Spleen (tissue), 11 donors: ENCODE data around the gene EFCAB13. TPM values are rescaled to one million over a fixed set of nuclear protein-coding genes. Genes with fewer than 3 reads are reported as not detected.
A peak's percentile ranks its signal among the peaks of the same experiment; 100 is the strongest.

Experiments used
- DNase-seq: peaks from one replicate; pipeline ENCODE4 v3.0.0-alpha.2; 2020
- H3K27ac ChIP-seq, 8 donors: fragments of 200-600 bp; sonication (generic) in 7 of 8; 1 replicate in 4 of 8; 2 replicates in 4 of 8; pipeline versions ENCODE4 v1.5.0 to v1.8.0; 2016 to 2021; ENCODE audit warnings: inconsistent platforms in 4 of 8, mild to moderate bottlenecking in 4 of 8, moderate library complexity in 1 of 8
- H3K27me3 ChIP-seq, 7 donors: fragments of 200-600 bp; sonication (generic) in 6 of 7; replicated peaks in 1 of 7; 1 replicate in 4 of 7; 2 replicates in 3 of 7; pipeline versions ENCODE4 v1.5.0 to v1.8.0; 2016 to 2021; ENCODE audit warnings: inconsistent platforms in 3 of 7, mild to moderate bottlenecking in 1 of 7
- H3K36me3 ChIP-seq, 6 donors: fragments of 200-600 bp; sonication (generic) in 5 of 6; 1 replicate in 4 of 6; 2 replicates in 2 of 6; pipeline versions ENCODE4 v1.5.0 to v1.8.0; 2016 to 2021; ENCODE audit warnings: inconsistent platforms in 2 of 6
- H3K4me1 ChIP-seq, 6 donors: fragments of 200-600 bp; sonication (generic) in 5 of 6; 1 replicate in 3 of 6; 2 replicates in 3 of 6; pipeline versions ENCODE4 v1.5.0 to v1.8.0; 2016 to 2021; ENCODE audit warnings: inconsistent platforms in 3 of 6
- H3K4me3 ChIP-seq, 8 donors: fragments of 200-600 bp; sonication (generic) in 7 of 8; 1 replicate in 4 of 8; 2 replicates in 4 of 8; pipeline versions ENCODE4 v1.5.0 to v1.8.0; 2016 to 2021; ENCODE audit warnings: inconsistent platforms in 4 of 8, mild to moderate bottlenecking in 4 of 8, moderate library complexity in 2 of 8
- H3K9me3 ChIP-seq, 8 donors: fragments of 200-600 bp; sonication (generic) in 7 of 8; 1 replicate in 4 of 8; 2 replicates in 4 of 8; pipeline versions ENCODE4 v1.5.0 to v1.8.0; 2016 to 2021; ENCODE audit warnings: inconsistent platforms in 4 of 8
- POLR2A ChIP-seq, 3 donors: fragments of 450-650 bp; IDR thresholded peaks; one replicate each; pipeline ENCODE4 v1.5.1; 2017; ENCODE audit warnings: antibody characterized with exemption in 3 of 3, mild to moderate bottlenecking in 1 of 3
- POLR2AphosphoS5 ChIP-seq, 3 donors: sonication (generic); formaldehyde crosslinking; IDR thresholded peaks; one replicate each; pipeline ENCODE4 v1.5.1; 2017; ENCODE audit warnings: antibody characterized with exemption in 3 of 3
- WGBS, 5 donors: extraction: QIAGEN DNeasy Blood & Tissue Kit in 3 of 5; methylation state at CpG; one replicate each; pipeline versions ENCODE4 v1.1.5 to v1.1.7; 2013 to 2018; 5-methylcytosine and 5-hydroxymethylcytosine counted together
- intact Hi-C: fragments of 100-400 bp; cut with DNase I; formaldehyde crosslinking; loops from one replicate; pipeline ENCODE4 v1.15.0; 2023; ENCODE audit warnings: low total_unique reads
- polyA plus RNA-seq, 3 donors: library from polyadenylated mRNA; stranded (reverse); fragments of 200-250 nt; gene quantifications; one replicate each; pipeline ENCODE4 v1.2.1, GENCODE V29; 2013
- total RNA-seq, 7 donors: library from RNA; depleted of rRNA in 3 of 7; stranded (reverse); fragments of >200 nt in 3 of 7; fragmentation: NEBNext Ultra II Directional in 4 of 7; extraction: Animal tissue kit (Norgen Biotek cat#: 25700) in 4 of 7; gene quantifications; one replicate each; pipeline versions ENCODE4 v1.1.0 to v1.2.1, GENCODE V29; 2016 to 2021
- TF ChIP-seq, protein P1 (sequence below), 11 experiments: fragments of 200-600 bp in 7 of 11; fragments of 450-650 bp in 4 of 11; sonication (generic) in 4 of 11; IDR thresholded peaks in 8 of 11; conservative IDR thresholded peaks in 3 of 11; 1 replicate in 7 of 11; 2 replicates in 4 of 11; pipeline versions ENCODE4 v1.4.0 to v1.8.0; 2016 to 2021; ENCODE audit warnings: antibody characterized with exemption in 11 of 11, inconsistent platforms in 4 of 11, mild to moderate bottlenecking in 1 of 11
- donor health status: healthy with polysubstance abuse.
- donor health status: DM: no; HTN: no; CAD: no; lungs with moderate emphysema.
- donor health status: DM: no; HTN: no; CAD: no.
- donor health status: Bipolar disorder and iron deficiency.
- donor health status: healthy.
- donor health status: DM: no; HTN: no; CAD: no.
- donor health status: DM: yes; HTN: yes; CAD: no.

EFCAB13 gene
- total and polyA plus RNA-seq, 10 donors = 1.4 to 18.6 (median 12.4) TPM

DNA sequence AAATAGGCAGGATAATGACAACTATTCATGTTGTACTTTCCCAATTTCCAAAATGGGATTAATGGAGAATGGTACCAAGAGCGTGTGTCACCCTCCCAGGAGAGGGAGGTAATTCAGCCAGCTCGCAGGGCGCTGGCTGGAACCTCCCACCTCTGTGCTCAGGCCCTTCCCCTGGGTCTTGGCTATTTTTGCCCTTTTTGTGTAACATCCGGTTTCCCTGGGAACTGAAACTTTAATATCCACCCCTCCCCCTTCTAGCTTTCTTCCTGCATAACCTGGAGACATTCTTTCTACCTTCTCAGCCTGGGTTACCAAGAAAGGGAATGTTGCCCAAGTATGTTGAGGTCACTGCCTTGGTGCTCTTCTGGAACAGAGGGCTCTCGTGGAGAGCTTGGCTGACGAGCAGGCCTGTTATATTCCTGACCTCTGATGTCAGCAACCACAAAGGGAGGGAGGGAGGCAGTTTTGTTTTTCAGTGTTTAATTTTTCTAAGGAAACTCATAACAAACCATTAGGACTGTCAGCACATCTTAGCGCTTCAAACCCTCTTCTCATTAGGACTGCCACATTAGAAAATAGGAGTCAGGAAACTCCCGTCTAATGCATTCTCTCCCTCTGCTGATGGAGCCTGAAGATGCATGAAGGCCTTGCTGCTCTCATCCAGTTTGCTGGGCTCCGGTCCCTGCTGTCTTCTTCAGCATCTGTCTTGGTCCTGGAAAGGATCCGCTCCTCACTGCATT, 44.5 kb upstream of the EFCAB13 start:
- TF ChIP-seq POLR2AphosphoS5 (IDR thresholded peaks at IDR 0.05) = peak in 2 of 3 donors; percentile 50 to 62
- TF ChIP-seq, protein P1, sequence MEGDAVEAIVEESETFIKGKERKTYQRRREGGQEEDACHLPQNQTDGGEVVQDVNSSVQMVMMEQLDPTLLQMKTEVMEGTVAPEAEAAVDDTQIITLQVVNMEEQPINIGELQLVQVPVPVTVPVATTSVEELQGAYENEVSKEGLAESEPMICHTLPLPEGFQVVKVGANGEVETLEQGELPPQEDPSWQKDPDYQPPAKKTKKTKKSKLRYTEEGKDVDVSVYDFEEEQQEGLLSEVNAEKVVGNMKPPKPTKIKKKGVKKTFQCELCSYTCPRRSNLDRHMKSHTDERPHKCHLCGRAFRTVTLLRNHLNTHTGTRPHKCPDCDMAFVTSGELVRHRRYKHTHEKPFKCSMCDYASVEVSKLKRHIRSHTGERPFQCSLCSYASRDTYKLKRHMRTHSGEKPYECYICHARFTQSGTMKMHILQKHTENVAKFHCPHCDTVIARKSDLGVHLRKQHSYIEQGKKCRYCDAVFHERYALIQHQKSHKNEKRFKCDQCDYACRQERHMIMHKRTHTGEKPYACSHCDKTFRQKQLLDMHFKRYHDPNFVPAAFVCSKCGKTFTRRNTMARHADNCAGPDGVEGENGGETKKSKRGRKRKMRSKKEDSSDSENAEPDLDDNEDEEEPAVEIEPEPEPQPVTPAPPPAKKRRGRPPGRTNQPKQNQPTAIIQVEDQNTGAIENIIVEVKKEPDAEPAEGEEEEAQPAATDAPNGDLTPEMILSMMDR (IDR thresholded peaks at IDR 0.05 in 8 of 11, conservative IDR thresholded peaks at IDR 0.05 in 3 of 11) = no peak
- no peak for TF ChIP-seq POLR2A (IDR thresholded peaks at IDR 0.05)
- H3K9me3 ChIP-seq = no peaks in the 10 kb centered on the region
- no peaks in the 10 kb centered on the region for H3K27me3 ChIP-seq
- H3K36me3 ChIP-seq = no peaks in the 10 kb centered on the region
- peak overlapping the region; percentile 43 to 83 (median 62) for H3K27ac ChIP-seq
- 41 to 50% (median 47%) methylated on average over 10 of the region's 10 CpGs for WGBS, 5 donors
- H3K4me3 ChIP-seq = peak overlapping the region in 1 of 8 donors; percentile 12
- DNase-seq = peak; percentile 84
- peaks cover 21 to 72% (median 48%) of the 10 kb centered on the region in 6 donors for H3K4me1 ChIP-seq
- intact Hi-C loops = no loop called here

DNA sequence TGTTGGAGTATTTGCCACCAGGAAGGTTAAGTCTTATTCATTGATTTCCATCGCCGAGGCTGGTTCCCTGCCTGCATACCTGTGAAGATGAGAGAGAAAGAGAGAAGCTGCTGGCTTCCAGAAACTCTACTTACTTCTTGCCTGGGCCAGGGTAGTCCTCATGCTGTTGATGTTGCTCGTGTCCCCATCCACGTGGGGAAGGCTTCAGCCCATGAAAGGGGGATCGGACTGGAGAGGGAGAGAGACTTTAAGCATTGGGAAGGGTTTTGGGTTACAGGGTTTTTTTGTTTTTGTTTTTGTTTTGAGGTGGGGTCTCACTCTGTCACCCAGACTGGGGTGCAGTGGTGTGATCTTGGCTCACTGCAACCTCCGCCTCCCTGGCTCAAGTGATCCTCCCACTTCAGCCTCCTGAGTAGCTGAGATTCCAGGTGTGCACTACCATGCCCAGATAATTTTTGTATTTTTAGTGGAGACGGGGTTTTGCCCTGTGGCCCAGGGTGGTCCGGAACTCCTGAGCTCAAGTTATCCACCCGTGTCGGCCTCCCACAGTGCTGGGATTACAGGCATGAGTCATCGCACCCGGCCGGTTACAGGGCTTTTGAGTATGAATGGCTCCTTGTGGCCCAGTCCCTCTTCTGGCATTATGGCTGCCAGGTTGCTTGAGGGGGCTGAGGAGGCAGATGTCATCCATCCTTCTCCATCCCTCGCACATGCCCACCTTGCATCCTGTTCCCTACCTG, 43.5 kb upstream of the EFCAB13 start:
- intact Hi-C loops = no loop called here
- H3K4me3 ChIP-seq = no peak overlapping the region
- peak overlapping the region in 7 of 8 donors; percentile 48 to 83 (median 64) for H3K27ac ChIP-seq
- H3K27me3 ChIP-seq = no peaks in the 10 kb centered on the region
- no peak for DNase-seq
- H3K36me3 ChIP-seq = no peaks in the 10 kb centered on the region
- 86 to 93% (median 91%) methylated on average over 14 of the region's 14 CpGs for WGBS, 5 donors
- TF ChIP-seq POLR2A (IDR thresholded peaks at IDR 0.05) (no peak), POLR2AphosphoS5 (IDR thresholded peaks at IDR 0.05) (no peak)
- TF ChIP-seq, protein P1 (IDR thresholded peaks at IDR 0.05 in 8 of 11, conservative IDR thresholded peaks at IDR 0.05 in 3 of 11) = no peak
- H3K9me3 ChIP-seq = no peaks in the 10 kb centered on the region
- H3K4me1 ChIP-seq = peaks cover 21 to 67% (median 46%) of the 10 kb centered on the region in 6 donors

- 71 to 79% (median 78%) methylated on average over 6 of the region's 6 CpGs for WGBS, 5 donors
- H3K9me3 ChIP-seq = no peaks in the 10 kb centered on the region
- TF ChIP-seq POLR2AphosphoS5 (IDR thresholded peaks at IDR 0.05) = no peak
- TF ChIP-seq, protein P1 (IDR thresholded peaks at IDR 0.05 in 8 of 11, conservative IDR thresholded peaks at IDR 0.05 in 3 of 11) = no peak
- TF ChIP-seq POLR2A (IDR thresholded peaks at IDR 0.05) = no peak
- H3K36me3 ChIP-seq = no peaks in the 10 kb centered on the region
- intact Hi-C loops = no loop called here
- H3K27me3 ChIP-seq = no peaks in the 10 kb centered on the region
- no peak for DNase-seq
- peaks cover 21 to 60% (median 37%) of the 10 kb centered on the region in 6 donors for H3K4me1 ChIP-seq
- no peak overlapping the region for H3K4me3 ChIP-seq
- peak overlapping the region in 1 of 8 donors; percentile 75 for H3K27ac ChIP-seq
Observed at GRCh38 chr17:47281216-47281615, 42.5 kb upstream of the EFCAB13 start.

GRCh38 chr17:47285003-47285402, 38.8 kb upstream of the EFCAB13 start:
- Histone ChIP-seq H3K4me1 (peaks cover under 1 to 36% (median 12%) of the 10 kb centered on the region in 6 donors), H3K9me3 (no peaks in the 10 kb centered on the region), H3K4me3 (no peak overlapping the region), H3K27me3 (no peaks in the 10 kb centered on the region), H3K27ac (no peak overlapping the region), H3K36me3 (no peaks in the 10 kb centered on the region)
- 93 to 96% (median 95%) methylated on average over 6 of the region's 6 CpGs for WGBS, 5 donors
- TF ChIP-seq POLR2AphosphoS5 (IDR thresholded peaks at IDR 0.05) = no peak
- TF ChIP-seq, protein P1 (IDR thresholded peaks at IDR 0.05 in 8 of 11, conservative IDR thresholded peaks at IDR 0.05 in 3 of 11) = no peak
- no peak for TF ChIP-seq POLR2A (IDR thresholded peaks at IDR 0.05)
- DNase-seq = no peak
- intact Hi-C loops = no loop called here
